HG03045 (cell line): ENCODE data around the gene ZNF394.
A peak's percentile ranks its signal among the peaks of the same experiment; 100 is the strongest.
"Not testable (repeated sequence)": the region's sequence is repeated elsewhere in the genome, so short reads cannot be mapped to it uniquely, and the experiment has no call there.

Experiments used
- ATAC-seq: cut with Tn5 transposase; IDR thresholded peaks from one replicate; pipeline ENCODE4 v1.9.1; 2021; ENCODE audit warnings: mild to moderate bottlenecking, moderate library complexity; ENCODE audit not compliant: unreplicated experiment

The ZNF394 gene

GRCh38 chr7:99499721-99500636, at the start of gene ZNF394:
Gene ZNF394, minus strand, starts transcription at chr7:99500281. Its CDS starts 188 bp downstream, at chr7:99500093.
- ATAC-seq, result peak; percentile 45

- ATAC-seq, result not testable (repeated sequence)
Measured at GRCh38 chr7:99549545-99549944, 49.5 kb upstream of the ZNF394 start.

GRCh38 chr7:99545308-99545707, 45.2 kb upstream of the ZNF394 start:
- not testable (repeated sequence) for ATAC-seq

GRCh38 chr7:99543916-99544315, 43.8 kb upstream of the ZNF394 start:
- ATAC-seq, result no peak

DNA sequence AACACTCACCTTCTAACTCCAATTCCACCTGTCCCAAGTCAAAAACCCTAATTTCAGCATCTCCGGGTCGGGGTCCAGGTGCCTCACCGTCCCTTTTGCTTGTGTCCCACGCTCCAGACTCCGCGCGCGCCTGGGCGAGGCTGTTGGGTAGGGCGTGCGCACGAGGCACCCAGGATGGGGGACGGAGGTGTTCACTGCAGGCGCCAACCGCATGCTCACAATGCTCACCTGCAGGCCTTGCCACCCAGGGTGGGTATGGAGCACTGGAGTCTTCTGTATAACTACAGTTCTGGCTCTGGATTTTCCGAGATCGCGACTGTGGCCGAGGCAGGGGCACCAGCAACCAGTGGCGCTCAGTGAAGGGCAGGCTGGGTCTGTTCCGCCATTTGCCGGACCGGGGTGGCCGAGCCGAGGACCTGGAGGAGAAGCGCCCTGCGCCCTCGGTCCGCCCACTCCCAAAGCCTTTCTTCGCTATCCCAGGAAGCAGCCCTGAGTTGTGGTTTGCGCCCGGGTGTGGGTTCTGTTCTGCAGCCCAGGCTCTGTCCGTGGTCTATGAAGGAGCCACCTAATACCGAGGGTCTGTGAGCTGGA, 43.1 kb upstream of the ZNF394 start:
- no peak for ATAC-seq

GRCh38 chr7:99541212-99541611, 41.1 kb upstream of the ZNF394 start:
- no peak for ATAC-seq

DNA sequence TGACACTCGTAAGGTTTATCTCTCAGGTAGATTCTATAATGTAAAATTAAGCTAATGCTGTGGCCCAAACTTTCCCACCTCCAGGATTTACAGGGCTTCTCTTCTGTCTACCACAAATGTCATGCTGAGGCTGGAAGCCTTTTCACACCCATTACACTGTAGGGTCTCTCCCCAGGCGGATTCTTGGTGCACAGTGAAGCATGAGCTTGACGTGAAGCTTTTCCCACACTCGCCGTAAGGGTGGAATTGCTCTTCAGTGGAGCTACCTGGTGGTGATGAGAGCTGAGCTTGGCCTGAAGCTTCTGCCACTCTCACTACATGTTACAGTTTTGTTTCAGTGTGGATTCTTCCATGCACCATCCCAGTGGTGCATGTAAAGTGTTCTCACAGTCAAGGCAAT, 40.5 kb upstream of the ZNF394 start:
- ATAC-seq, result no peak

DNA sequence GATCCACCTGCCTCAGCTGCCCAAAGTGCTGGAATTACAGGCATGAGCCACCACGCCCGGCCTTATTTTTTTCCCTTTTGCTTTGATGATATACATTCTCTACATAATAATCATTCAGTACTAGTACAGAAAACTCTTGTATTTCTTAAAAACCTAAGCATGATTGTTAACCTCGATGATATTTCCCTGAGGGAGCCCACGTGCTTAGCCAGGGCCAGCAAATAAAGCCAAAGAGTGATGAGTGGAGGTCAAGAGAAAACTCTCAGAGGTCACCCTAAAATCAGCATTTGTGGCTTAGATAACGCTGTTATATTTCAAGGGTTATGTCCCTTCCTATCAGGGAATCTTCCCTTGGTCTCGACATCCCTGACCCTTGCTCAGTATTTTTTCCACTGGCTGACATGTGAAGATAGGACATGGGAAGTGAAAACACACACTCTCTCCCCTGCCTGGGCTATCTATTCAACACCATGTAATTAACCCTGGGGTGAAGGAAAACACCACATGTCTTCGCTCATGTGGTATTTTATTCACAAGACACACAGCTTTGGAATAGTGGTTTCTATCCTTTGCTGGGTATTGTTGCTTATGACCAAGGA, 39.2 kb upstream of the ZNF394 start:
- no peak for ATAC-seq

DNA sequence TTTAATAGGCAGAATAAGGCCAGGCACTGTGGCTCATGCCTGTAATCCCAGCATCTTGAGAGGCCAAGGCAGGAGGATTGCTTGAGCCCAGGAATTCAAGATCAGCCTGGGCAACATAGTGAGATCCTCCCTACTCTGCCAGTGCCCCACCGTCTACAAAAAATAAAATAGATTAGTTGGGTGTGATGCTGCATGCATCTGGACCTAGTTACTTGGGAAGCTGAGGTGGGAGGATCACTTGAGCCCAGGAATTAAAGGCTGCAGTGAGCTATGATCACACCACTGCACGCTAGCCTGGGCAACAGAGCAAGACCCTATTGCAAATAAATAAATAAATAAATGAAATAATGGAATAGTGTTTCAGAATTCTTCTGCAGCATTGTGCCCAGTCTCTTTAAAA, 35.6 kb upstream of the ZNF394 start:
- no peak for ATAC-seq

- ATAC-seq, result no peak
Measured at GRCh38 chr7:99531354-99531765, 31.3 kb upstream of the ZNF394 start.

GRCh38 chr7:99525713-99526440, 25.8 kb upstream of the ZNF394 start:
- no peak for ATAC-seq

DNA sequence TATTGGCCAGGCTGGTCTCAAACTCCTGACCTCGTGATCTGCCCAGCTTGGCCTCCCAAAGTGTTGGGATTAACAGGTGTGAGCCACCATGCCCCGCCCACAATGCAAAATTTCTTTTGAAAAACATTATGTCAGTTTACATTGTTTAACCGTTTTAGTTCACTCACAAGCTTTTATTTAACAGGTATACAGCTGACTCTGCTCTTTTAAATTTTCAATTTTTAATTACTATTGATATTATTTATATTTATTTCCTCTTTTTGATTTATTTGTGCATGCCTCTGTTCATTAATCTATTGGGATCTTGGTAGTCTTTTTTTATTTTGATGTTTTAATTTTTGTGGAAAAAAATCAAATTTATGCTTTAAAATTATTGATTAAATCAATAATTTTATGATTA, 21.3 kb upstream of the ZNF394 start:
- ATAC-seq, result no peak

- no peak for ATAC-seq
Measured at GRCh38 chr7:99514050-99514449, 14.0 kb upstream of the ZNF394 start.

DNA sequence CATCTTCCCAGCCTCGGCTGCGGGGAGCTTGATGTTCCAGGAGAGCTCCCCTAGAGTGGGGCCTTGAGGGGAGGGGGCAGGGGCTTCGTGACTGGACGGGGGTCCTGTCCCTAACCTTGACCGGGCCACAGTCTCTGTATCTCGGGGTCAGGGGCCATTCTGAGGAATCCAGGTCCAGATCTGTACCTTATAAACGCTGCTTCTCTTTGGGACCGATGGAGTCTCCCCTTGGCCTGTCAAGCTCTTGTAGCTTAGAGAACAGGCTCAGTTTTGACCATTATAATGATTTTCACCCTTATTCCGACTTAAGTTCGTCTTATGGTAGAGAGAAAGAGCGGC, 5.2 kb upstream of the ZNF394 start:
- ATAC-seq, result peak; percentile 3

- ATAC-seq, result peak; percentile 74
Measured at GRCh38 chr7:99504603-99505323, 4.7 kb upstream of the ZNF394 start, which contains the start of gene ZKSCAN5. Gene ZKSCAN5, plus strand, starts transcription at chr7:99504662. Its CDS starts 1,383 bp downstream, at chr7:99506045.

DNA sequence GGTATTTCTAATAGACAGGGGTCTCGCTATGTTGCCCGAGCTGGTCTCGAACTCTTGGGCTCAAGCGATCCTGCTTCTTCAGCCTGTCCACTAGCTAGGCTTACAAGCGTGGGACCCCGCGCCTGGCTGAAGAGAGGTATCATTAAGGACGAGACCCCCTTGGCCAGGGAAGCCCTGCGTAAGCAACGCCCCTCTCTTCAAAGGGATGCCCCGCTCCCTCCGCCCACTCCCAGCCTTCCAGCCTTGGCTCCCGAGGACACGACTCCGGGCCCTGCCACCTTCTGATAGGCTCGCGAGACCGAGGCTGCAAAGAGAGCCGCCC, 4.2 kb upstream of the ZNF394 start:
- peak; percentile 79 for ATAC-seq

DNA sequence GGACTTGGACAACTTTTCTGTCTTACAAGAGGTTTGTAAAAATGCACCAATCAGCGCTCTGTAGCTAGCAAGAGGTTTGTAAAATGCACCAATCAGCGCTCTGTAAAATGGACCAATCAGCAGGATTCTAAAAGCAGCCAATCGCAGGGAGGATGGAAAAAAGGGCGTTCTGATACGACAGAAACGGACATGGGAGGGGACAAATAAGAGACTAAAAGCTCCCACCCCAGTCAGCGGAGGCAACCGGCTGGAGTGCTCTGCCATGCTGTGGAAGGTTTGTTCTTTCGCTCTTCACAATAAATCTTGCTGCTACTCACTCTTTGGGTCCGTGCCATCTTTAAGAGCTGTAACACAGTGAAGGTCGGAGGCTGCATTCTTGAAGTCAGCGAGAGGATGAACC, 1.2 kb upstream of the ZNF394 start:
- ATAC-seq, result not testable (repeated sequence)

- ATAC-seq, result no peak
Measured at GRCh38 chr7:99500637-99501009, 542 bp upstream of the ZNF394 start.

- ATAC-seq, result peak; percentile 6
Measured at GRCh38 chr7:99499371-99499720, 735 bp downstream of the ZNF394 start.

GRCh38 chr7:99498546-99498944, 1.5 kb downstream of the ZNF394 start:
- ATAC-seq, result no peak
